Testis (tissue), 2 donors: ENCODE results near the gene ZFYVE21.

Experiments used
- CTCF ChIP-seq, 3 experiments: fragments of 450-650 bp in 2 of 3; fragments of 200-600 bp in 1 of 3; sonication (generic) in 1 of 3; IDR thresholded peaks; one replicate each; pipeline ENCODE4 v1.5.1; 2016 to 2019; ENCODE audit warnings: antibody characterized with exemption in 3 of 3, mild to moderate bottlenecking in 2 of 3, moderate library complexity in 1 of 3
- POLR2A ChIP-seq: fragments of 450-650 bp; IDR thresholded peaks from one replicate; pipeline ENCODE4 v1.6.1; 2017; ENCODE audit warnings: antibody characterized with exemption, mild to moderate bottlenecking, moderate library complexity

- TF ChIP-seq CTCF (IDR thresholded peaks at IDR 0.05) (no peak), POLR2A (no peak)
Observed at GRCh38 chr14:103716091-103716801, 636 bp downstream of the ZFYVE21 start.
